GM12892 (cell line): ENCODE data around the gene STRADB.

Source experiments
- DNase-seq: peaks from one replicate; pipeline ENCODE4 v3.0.0; 2011; ENCODE audit not compliant: insufficient read length
- FAIRE-seq: peaks from 2 replicates; lab custom pipeline; 2011; peaks lifted over from hg19 to GRCh38; lab: Jason Lieb, UNC
- POLR2A ChIP-seq: IDR thresholded peaks from 2 replicates; pipeline ENCODE4 v1.6.1; 2011; ENCODE audit warnings: low read depth, low read length, control low read depth
- POLR2AphosphoS5 ChIP-seq: IDR thresholded peaks from 2 replicates; pipeline ENCODE4 v1.6.1; 2011; ENCODE audit warnings: low read depth, low read length, control low read depth
- TAF1 ChIP-seq: IDR thresholded peaks from 2 replicates; pipeline ENCODE4 v1.6.1; 2011; ENCODE audit warnings: low read depth, mild to moderate bottlenecking, control low read depth, low read length, borderline replicate concordance

STRADB gene

GRCh38 chr2:201522965-201523364 is 71.4 kb downstream of the STRADB start:
- no peak for FAIRE-seq
- no peak for DNase-seq

GRCh38 chr2:201523506-201523905 is 72.0 kb downstream of the STRADB start:
- FAIRE-seq (no peak), DNase-seq (no peak)
- TF ChIP-seq TAF1 (no peak), POLR2AphosphoS5 (no peak)

More at GRCh38 chr2:201522965-201523364, 71.4 kb downstream of the STRADB start:
- TF ChIP-seq TAF1 (no peak), POLR2AphosphoS5 (no peak), POLR2A (no peak)
